Suprapubic skin (tissue), 3 donors: ENCODE measurements around the gene GPC4.

ENCODE experiments used
- CTCF ChIP-seq, 2 donors: fragments of 200-600 bp in 1 of 2; fragments of 450-650 bp in 1 of 2; sonication (generic) in 1 of 2; IDR thresholded peaks; one replicate each; pipeline ENCODE4 v1.5.1; 2016 to 2019; ENCODE audit warnings: antibody characterized with exemption in 2 of 2, mild to moderate bottlenecking in 1 of 2, moderate library complexity in 1 of 2
- POLR2AphosphoS5 ChIP-seq, 3 donors: sonication (generic); formaldehyde crosslinking; IDR thresholded peaks; one replicate each; pipeline ENCODE4 v1.6.1; 2017; ENCODE audit warnings: antibody characterized with exemption in 3 of 3

- TF ChIP-seq CTCF (IDR thresholded peaks at IDR 0.05) = no peak
- TF ChIP-seq POLR2AphosphoS5 (IDR thresholded peaks at IDR 0.05) = no peak
These were observed 22.5 kb upstream of the GPC4 start for GRCh38 chrX:133437766-133438165.
